Activated naive CD4-positive, alpha-beta T cell treated with anti-CD3 and anti-CD28 coated beads, Interleukin-2, amount 50 U/mL, for 16 hours (primary cell): ENCODE data around the gene SND1.

Experiments used
- DNase-seq: peaks from one replicate; pipeline ENCODE4 v3.0.0-alpha.2; 2020

SND1 gene

DNA sequence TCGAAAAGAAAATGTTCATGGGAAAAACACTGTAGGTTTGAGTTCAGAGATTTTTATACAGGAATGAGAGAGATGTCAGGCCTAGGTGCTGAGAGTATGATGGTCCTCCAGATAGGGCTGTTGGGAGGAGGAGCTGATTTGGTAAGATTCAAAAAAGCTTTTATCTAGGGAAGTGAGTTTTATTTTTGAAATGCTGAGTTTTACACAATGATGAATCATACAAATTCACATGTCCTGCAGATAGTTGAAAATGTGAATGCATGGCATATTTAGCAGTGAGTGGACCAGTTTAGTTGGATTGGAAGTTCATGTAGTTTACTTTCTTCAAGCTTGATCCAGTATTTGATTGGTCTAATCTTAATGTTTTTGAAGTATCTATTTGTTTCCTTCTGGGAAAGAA is 224.4 kb downstream of the SND1 start:
- no peak for DNase-seq

DNA sequence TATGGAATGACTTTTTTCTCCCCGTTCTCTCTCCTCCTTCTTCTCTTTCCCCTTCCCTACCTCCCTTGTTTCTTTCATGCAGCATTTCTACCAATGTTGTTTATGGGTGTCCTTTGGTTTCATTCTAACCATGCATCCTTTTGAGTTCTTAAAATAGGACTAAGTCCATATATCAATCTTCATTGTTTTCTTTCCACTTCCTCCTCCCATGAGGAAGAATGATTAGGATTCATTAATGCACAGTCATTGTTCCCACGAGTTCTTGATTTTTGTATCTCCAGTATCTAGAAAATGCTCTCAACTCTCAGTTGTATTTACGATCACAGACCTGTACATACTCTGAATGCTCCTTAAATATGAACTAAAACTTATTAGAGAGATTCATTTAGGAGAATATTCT is 226.0 kb downstream of the SND1 start:
- no peak for DNase-seq

GRCh38 chr7:127878791-127879190 is 226.8 kb downstream of the SND1 start:
- no peak for DNase-seq

DNA sequence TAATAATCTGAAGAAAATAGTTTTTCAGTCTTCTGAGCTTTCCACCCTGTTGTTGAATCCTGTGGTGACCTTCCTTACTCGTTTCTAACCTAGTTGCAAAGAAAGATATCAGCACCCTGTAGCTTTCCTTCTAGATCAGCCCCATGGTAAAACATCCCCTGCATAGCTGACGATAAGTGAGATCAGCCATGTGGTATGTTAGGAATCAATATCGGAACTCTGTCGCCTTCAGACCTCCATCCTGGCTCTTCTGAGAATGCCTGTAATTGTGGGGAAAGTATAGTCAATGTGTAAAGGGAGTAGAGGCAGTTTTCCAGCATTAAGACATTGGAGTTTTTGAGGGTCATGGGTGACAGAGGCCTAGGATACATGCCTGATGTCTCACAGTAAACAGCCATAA is 227.4 kb downstream of the SND1 start:
- DNase-seq = no peak

DNA sequence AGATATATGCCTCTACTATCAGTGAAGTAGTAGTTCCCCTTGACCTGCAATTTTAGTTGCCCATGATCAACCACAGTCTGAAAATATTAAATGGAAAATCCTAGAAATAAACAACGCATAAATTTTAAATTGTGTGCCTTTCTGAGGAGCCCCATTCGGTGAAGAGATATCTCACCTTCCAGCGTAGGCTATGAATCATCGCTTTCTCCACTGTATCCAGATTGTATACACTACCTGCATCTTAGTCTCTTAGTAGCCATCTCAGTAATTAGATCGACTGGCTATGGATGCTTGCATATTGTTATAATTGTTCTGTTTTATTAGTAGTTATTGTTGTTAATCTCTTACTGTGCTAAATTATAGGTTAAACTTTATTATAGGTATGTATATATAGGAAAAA is 227.9 kb downstream of the SND1 start:
- no peak for DNase-seq

GRCh38 chr7:127880454-127880853 is 228.5 kb downstream of the SND1 start:
- DNase-seq = no peak

DNA sequence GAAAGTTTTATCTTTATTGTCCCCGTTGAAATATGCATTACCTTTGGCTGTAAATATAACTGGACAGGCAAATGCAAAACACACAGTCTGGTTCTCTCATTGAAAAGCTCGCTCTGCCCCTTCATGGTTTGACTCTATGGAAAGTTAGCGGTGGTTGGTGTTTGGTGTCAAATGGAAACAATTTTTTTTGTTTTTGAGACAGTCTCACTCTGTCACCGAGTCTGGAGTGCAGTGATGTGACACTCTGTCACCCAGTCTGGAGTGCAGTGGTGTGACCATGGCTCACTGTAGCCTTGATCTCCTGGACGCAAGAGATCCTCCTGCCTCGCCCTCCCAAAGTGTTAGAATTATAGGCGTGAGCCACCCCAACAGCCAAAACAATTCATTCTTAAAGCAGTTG is 229.6 kb downstream of the SND1 start:
- DNase-seq = no peak

- DNase-seq = no peak
These were observed 230.4 kb downstream of the SND1 start for GRCh38 chr7:127882313-127882920.

DNA sequence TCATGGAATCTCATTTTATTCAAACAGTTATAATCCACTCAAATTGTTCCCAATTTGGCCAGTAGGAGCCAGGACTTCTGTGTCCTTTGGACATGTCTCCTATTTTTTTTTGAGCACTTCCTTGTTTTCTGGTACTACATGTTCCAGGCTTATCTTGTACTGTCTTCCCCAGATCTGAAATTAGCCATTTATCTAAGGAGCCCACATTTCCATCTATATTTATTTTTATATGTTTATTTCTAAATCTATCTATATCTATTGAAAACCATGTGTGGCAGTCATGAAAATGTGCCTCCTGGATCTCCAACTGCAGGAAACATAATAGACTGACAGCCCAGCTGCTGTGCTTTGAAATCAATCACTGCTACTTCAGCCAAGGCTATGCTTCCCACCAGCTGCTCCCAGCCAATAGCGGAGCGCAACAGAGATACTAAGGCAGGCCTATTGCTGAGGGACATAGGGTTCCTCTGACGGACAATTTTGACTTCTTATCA is 232.1 kb downstream of the SND1 start:
- no peak for DNase-seq

DNA sequence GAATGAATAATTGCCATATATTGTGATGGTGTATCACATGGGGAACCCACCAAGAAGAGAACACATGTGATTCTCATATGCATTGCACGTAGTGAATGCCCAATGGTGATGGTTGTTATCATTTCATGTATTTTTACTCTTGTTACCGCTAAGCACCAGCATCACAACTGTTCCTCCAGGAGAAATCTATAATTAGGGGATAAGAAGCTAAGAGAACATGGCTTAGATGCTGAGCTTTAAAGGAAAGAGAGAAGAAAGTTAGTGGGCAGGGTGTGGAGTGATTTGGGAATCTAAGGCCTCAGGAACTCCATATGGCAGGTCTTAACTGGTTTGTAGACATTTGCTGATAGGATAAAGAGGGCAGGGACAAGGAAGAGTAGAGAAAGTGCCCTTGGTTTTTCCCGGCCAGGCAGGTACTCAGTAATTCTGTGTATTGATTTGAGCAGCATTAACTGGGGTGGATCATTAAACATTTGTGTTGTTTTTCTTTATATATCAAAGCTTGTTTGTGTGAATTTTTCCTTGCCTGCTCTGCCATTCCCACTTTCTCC is 233.3 kb downstream of the SND1 start:
- DNase-seq = no peak

GRCh38 chr7:127885843-127886242 is 233.8 kb downstream of the SND1 start:
- no peak for DNase-seq

DNA sequence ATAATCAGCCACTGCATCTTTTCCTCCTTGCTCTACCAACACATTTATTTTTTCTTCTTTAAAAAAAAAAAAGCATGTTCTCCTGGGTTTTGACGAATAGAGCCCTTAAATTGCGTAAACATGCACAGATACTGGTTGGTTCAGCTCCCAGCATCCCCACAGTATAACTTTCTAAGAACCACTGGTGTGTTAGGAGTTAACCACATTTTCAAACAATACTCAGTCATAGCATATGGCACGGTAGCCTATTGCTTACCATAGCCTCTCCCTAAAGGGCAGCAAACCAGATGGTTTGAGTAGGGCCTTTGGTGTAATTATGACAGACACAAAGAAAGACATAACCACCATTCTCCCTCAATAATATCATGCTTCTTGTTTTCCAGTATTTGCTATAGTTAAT is 234.3 kb downstream of the SND1 start:
- DNase-seq = no peak

GRCh38 chr7:127887096-127887495 is 235.1 kb downstream of the SND1 start:
- no peak for DNase-seq

DNA sequence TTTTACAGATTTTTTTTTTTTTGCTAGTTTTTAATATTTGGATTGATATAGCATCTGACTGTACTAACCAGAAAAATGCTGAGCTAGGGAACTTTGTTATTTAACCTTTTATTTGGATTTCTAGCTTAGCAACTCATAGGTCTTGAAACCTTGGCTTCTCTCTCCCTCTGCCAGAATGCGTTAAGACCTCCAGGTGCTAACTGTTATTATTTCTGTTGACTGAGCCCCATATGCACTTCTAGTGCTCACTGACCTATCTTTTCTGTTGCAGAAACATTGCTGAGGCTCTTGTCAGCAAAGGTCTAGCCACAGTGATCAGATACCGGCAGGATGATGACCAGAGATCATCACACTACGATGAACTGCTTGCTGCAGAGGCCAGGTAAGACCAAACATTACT is 235.6 kb downstream of the SND1 start:
- no peak for DNase-seq

DNA sequence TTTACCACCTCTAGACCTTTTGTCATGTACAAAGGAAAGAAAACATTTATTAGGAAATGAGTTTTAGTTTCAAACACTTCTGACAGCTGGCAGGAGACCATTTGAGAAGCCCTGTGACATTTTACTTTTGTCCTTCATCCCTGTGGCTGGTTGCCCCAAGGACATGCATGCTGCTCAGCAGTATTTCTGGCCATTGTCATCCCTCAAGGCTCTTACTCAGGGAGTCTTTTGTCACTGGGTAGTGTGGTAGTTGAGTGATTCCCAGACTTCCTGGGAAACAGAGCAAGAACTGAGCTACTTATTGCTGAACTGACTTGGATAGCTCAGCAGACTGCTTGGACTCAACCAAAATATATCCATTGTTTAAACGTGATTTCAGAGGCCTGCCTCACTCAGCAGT is 236.4 kb downstream of the SND1 start:
- DNase-seq = no peak

GRCh38 chr7:127888825-127889224 is 236.8 kb downstream of the SND1 start:
- no peak for DNase-seq

DNA sequence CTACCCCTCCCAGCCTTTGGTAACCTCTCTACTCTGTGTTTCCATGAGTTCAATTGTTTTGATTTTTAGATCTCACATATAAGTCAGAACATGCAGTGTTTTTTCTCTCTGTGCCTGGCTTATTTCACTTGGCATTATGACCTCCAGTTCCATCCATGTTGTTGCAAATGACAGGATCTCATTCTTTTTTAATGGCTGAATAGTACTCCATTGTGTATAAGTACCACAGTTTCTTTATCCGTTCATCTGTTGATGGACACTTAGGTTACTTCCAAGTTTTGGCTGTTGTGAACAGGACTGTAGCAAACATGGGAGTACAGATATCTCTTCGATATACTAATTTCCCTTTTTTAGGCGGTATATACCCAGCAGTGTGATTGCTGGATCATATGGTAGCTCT is 237.7 kb downstream of the SND1 start:
- no peak for DNase-seq

- no peak for DNase-seq
These were observed 238.7 kb downstream of the SND1 start for GRCh38 chr7:127890726-127891125.

GRCh38 chr7:127891144-127891543 is 239.2 kb downstream of the SND1 start:
- no peak for DNase-seq

DNA sequence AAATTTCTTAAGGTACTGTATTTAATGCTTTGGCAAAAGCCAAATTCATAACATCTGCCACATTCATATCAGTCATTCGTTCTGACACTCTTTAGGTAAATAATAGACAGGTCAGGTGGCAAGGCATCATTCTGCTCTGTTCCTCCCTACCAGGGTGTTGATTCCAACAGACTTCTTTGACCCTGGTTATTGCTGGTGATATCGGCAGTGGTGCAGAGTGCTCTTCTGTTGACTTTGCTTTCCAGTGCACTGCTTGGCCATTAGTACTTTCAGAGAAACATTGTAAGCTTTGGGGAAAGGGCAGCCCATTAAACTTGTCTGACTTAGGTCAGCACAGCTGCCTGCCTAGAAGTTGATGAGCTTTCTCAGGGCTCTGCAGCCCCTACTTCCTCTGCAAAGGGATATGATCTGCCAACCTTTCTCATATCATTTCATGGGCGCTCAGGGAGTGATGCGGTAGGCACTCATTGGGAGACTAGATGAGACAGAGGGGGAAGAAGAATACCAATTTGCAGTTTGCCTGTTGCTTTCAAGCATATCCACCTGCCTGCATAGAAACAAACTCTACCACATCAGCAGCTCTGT is 240.0 kb downstream of the SND1 start:
- DNase-seq = no peak

DNA sequence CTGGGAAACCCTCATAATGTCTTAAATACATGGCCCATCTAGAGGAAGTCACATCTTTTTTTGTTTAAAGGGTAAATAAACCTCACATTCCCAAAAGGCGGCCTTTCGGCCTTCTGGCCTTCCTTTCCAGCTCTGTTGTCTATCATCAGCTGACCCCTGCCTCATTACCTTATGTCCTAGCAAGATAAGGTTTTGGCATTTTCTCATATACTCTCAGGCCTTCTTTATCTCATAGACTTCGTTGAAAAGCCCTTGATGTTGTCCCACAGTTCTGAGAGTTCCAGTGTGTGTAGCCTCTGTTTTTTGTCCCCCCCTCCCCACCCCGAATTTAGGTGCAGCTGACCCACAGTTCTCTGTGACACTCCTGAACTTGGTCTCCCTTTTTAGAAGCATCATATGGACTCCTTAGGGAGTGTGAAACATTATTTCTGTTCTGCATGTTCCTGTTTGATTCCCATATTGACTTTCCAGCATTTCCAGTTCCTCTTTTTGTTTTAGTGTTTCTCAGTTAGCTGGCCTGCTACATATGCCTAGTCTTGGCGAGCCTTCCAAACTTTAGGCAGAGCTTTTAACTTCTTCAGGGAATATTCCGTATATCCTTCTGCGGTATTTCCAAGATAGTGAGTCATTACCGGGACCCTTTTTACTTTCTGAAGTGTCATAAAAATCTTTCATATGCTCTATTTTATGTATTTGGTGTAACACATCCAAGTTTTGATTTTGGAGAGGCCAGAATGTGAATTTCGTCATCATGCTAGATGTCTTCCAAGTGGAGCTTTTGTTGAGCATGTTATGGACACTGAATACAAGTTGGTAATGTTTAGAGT is 240.7 kb downstream of the SND1 start:
- DNase-seq = no peak

GRCh38 chr7:127893547-127893946 is 241.6 kb downstream of the SND1 start:
- no peak for DNase-seq

- no peak for DNase-seq
These were observed 242.6 kb downstream of the SND1 start for GRCh38 chr7:127894588-127894987.

GRCh38 chr7:127895360-127895759 is 243.4 kb downstream of the SND1 start:
- no peak for DNase-seq
